Measurements from ENCODE around the gene ADAMTS16.

- TF ChIP-seq CTCF (IDR thresholded peaks at IDR 0.05): no peak
- TF ChIP-seq POLR2A (IDR thresholded peaks at IDR 0.05): no peak
These were observed 112.0 kb downstream of the ADAMTS16 start for GRCh38 chr5:5252106-5252505.

Measured in esophagus squamous epithelium (tissue), 4 donors.